SK-N-MC (cell line): ENCODE results near the gene ATG13.

Experiments
- EZH2 ChIP-seq: fragments of 200-600 bp; sonication (generic); IDR thresholded peaks from one replicate; pipeline ENCODE4 v1.6.1; 2017; ENCODE audit warnings: antibody characterized with exemption
- POLR2AphosphoS5 ChIP-seq: IDR thresholded peaks from 2 replicates; pipeline ENCODE4 v1.6.1; 2012; ENCODE audit warnings: mild to moderate bottlenecking, low read depth, low read length, borderline replicate concordance

DNA sequence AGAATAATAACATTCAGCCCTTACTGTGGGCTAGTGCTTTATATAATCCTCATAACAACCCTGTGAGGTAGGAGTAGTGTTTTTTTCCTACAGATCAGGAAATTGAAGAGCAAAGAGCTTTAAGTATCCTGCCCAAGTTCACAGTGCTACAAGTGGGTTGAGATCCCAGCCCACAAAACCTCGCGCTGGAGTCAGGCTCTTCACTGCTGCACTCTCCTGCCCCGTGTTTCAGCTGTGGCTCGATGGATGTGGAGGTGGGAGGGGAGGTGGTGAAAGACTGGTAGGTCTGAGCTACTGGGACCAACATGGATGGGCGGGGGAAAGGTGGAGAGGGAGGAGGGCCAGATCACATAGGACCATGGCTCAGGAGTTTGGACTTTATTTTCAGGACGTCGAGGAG is 89.5 kb downstream of the ATG13 start:
- TF ChIP-seq POLR2AphosphoS5 (no peak), EZH2 (no peak)
